Aorta (tissue), 5 donors: ENCODE results near the gene ACADM. TPM values are rescaled to one million over a fixed set of nuclear protein-coding genes. Genes with fewer than 3 reads are reported as not detected.
"Not testable (repeated sequence)": the region's sequence is repeated elsewhere in the genome, so short reads cannot be mapped to it uniquely, and the experiment has no call there.

ENCODE experiments used
- ATAC-seq: fragments of 200-7000 bp; cut with Tn5 transposase; one replicate; pipeline ENCODE4 v1.9.1; 2022; ENCODE audit warnings: moderate library complexity; ENCODE audit not compliant: low FRiP score
- DNase-seq, 2 donors: peaks; one replicate each; pipeline ENCODE4 v3.0.0-alpha.2; 2020
- H3K27ac ChIP-seq, 2 donors: one replicate each; pipeline ENCODE4 v1.5.1; 2013; ENCODE audit warnings: low read length in 2 of 2, mild to moderate bottlenecking in 2 of 2, moderate library complexity in 2 of 2, control low read depth in 1 of 2, inconsistent platforms in 1 of 2, low read depth in 1 of 2
- H3K27me3 ChIP-seq, 2 donors: one replicate each; pipeline ENCODE4 v1.6.1; 2013; ENCODE audit warnings: control low read depth in 1 of 2, low read length in 1 of 2, mild to moderate bottlenecking in 1 of 2, moderate library complexity in 1 of 2; ENCODE audit not compliant: insufficient read depth in 2 of 2, control insufficient read depth in 1 of 2
- H3K36me3 ChIP-seq, 2 donors: one replicate each; pipeline ENCODE4 v1.6.1; 2013; ENCODE audit warnings: control low read depth in 1 of 2, low read length in 1 of 2, mild to moderate bottlenecking in 1 of 2; ENCODE audit not compliant: insufficient read depth in 2 of 2, control insufficient read depth in 1 of 2
- H3K4me1 ChIP-seq, 2 donors: one replicate each; pipeline ENCODE4 v1.6.1; 2013; ENCODE audit warnings: low read length in 2 of 2, control low read depth in 1 of 2, mild to moderate bottlenecking in 1 of 2, moderate library complexity in 1 of 2; ENCODE audit not compliant: insufficient read depth in 2 of 2, control insufficient read depth in 1 of 2
- H3K4me3 ChIP-seq, 2 donors: one replicate each; pipeline ENCODE4 v1.5.1; 2013; ENCODE audit warnings: low read length in 2 of 2, control low read depth in 1 of 2, mild to moderate bottlenecking in 1 of 2
- H3K9me3 ChIP-seq: one replicate; pipeline ENCODE4 v1.6.1; 2013; ENCODE audit warnings: mild to moderate bottlenecking, low read length; ENCODE audit not compliant: control insufficient read depth
- WGBS, 2 donors: extraction: QIAGEN DNeasy Blood & Tissue Kit; methylation state at CpG; one replicate each; pipeline ENCODE4 v1.1.7; 2013; 5-methylcytosine and 5-hydroxymethylcytosine counted together
- intact Hi-C, 2 donors: fragments of 100-400 bp; cut with DNase I; formaldehyde crosslinking; loops; one replicate each; pipeline versions ENCODE4 v1.14.2 to v1.15.0; 2022
- long read RNA-seq, 2 donors: library from polyadenylated mRNA; unstranded; transcript quantifications; one replicate each; pipeline ENCODE4 v2.0.0, GENCODE V29; 2020 to 2021
- polyA plus RNA-seq, 2 donors: library from polyadenylated mRNA; stranded (reverse); fragments of 200-250 nt; gene quantifications; one replicate each; pipeline ENCODE4 v1.2.3, GENCODE V29; 2013
- total RNA-seq, 2 donors: library from RNA; stranded (reverse); fragmentation: NEBNext Ultra II Directional; extraction: Animal tissue kit (Norgen Biotek cat#: 25700); gene quantifications; one replicate each; pipeline ENCODE4 v1.2.1, GENCODE V29; 2021
- donor health status: healthy with polysubstance abuse.
- donor health status: Bipolar disorder and iron deficiency.
- donor health status: DM: no; HTN: no; CAD: no.
- donor health status: DM: no; HTN: no; CAD: no.
- donor health status: DM: yes; HTN: yes; CAD: no.

ACADM gene
- total RNA-seq (10 to 100 TPM; 39.8 to 41.1 TPM), polyA plus RNA-seq (10 to 100 TPM; 37.8 to 71.9 TPM)
- long read RNA-seq, donor 1, transcript ACADM-202 (12 exons, 2,619 nt): major isoform, 97 of 134 reads
- long read RNA-seq, donor 1, transcript ACADM-218 (11 exons, 2,535 nt): minor isoform, 17 of 134 reads
- long read RNA-seq, donor 1, partial matches to known transcripts: 10 of 134 reads
- long read RNA-seq, donor 1, other reads (novel, unspliced or antisense): 10 of 134 reads
- long read RNA-seq, donor 2, transcript ACADM-202 (12 exons, 2,619 nt): major isoform, 15 of 24 reads
- long read RNA-seq, donor 2, partial matches to known transcripts: 2 of 24 reads
- long read RNA-seq, donor 2, other reads (novel, unspliced or antisense): 5 of 24 reads

- H3K36me3 ChIP-seq: no peaks in the 10 kb centered on the region
- peak within 1 kb of the TSS; percentile 19 to 85 for H3K27ac ChIP-seq
- H3K27me3 ChIP-seq: no peaks in the 10 kb centered on the region
- intact Hi-C loops: loop anchor here (1.0 to 5.0 kb wide), 2 partner anchors 62 to 63 kb away; partner anchors contain the start of gene RABGGTB (in 2 of the 2)
- 0 to 1% methylated on average over 47 to 48 of the region's 48 CpGs for WGBS, 2 donors
- H3K4me1 ChIP-seq: peaks cover 0 to 2% of the 10 kb centered on the region in 2 donors
- ATAC-seq (peak; percentile 98), DNase-seq (peak; percentile 91 to 96)
- H3K4me3 ChIP-seq: peak within 1 kb of the TSS; percentile 56 to 62
- no peaks in the 10 kb centered on the region for H3K9me3 ChIP-seq
These were observed at the start of gene ACADM for GRCh38 chr1:75724472-75725022. Gene ACADM, plus strand, starts transcription at chr1:75724709. Its CDS starts 79 bp downstream, at chr1:75724788.

DNA sequence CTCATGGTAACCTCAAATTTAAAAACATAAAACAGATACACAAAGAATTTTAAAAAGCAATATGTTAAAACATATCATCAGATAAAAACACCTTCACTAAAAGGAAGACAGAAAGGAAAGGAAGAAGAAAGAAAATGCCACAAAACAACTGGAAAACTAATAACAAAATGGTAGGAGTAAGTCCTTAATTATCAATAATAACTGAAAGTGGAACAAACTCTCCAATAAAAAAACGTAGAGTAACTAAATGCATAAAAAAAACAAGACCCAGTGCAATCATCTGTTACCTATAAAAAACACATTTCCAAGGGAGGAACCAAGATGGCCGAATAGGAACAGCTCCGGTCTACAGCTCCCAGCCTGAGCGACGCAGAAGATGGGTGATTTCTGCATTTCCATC, 47.1 kb upstream of the ACADM start:
- DNase-seq: no peak
- intact Hi-C loops: no loop called here
- 79 to 84% methylated on average over 3 to 5 of the region's 5 CpGs for WGBS, 2 donors
- Histone ChIP-seq H3K4me3 (no peak overlapping the region), H3K27me3 (no peaks in the 10 kb centered on the region), H3K27ac (no peak overlapping the region), H3K36me3 (no peaks in the 10 kb centered on the region), H3K4me1 (no peaks in the 10 kb centered on the region), H3K9me3 (no peaks in the 10 kb centered on the region)
- ATAC-seq: no peak

GRCh38 chr1:75677964-75678363, 46.5 kb upstream of the ACADM start:
- H3K4me3 ChIP-seq, H3K27ac ChIP-seq, H3K9me3 ChIP-seq, ATAC-seq, H3K4me1 ChIP-seq, H3K36me3 ChIP-seq, intact Hi-C loops, DNase-seq, H3K27me3 ChIP-seq: not testable (repeated sequence)
- 62 to 66% methylated on average over 10 of the region's 10 CpGs for WGBS, 2 donors

DNA sequence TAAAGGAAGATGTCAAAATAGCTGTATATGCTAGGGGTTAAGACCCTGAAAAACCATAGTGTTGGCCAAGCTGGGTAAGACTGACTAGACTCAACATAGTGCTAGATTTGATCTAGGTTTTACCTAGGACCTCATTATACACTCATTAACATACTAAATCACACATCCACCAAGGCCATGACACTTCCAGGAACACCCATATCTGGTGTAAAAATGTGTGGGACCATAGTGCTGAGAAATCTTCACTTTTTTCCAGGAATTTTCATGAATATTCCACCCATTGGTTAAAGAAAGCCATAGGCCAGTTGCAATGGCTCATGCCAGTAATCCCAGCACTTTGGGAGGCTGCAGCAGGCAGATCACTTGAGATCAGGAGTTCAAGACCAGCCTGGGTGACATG, 34.0 kb upstream of the ACADM start:
- Histone ChIP-seq H3K4me1 (no peaks in the 10 kb centered on the region), H3K27ac (no peak overlapping the region), H3K4me3 (no peak overlapping the region), H3K36me3 (no peaks in the 10 kb centered on the region), H3K9me3 (no peaks in the 10 kb centered on the region), H3K27me3 (no peaks in the 10 kb centered on the region)
- ATAC-seq (no peak), DNase-seq (no peak)
- intact Hi-C loops: no loop called here

DNA sequence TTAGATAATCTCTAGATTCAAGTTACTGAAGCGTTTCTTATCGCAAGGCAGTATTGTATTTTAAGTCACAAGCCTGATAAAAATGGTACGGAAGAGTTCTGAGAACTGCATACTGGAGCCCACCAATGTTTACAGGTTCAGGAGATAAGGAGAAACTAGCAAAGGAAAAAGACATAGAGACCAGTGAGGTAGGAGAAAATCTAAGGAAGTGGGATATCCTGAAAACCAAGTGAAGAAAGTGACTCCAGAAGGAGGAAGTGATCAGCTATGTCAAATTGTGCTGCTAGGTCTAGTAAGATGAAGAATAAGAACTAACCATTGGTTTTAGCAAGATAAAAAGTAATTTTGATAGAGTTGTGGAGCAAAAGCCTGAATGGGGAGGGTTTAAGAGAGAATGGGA, 31.0 kb upstream of the ACADM start:
- Histone ChIP-seq H3K27me3 (no peaks in the 10 kb centered on the region), H3K9me3 (no peaks in the 10 kb centered on the region), H3K27ac (no peak overlapping the region), H3K36me3 (no peaks in the 10 kb centered on the region), H3K4me3 (no peak overlapping the region), H3K4me1 (no peaks in the 10 kb centered on the region)
- WGBS, 2 donors: 54 to 55% methylated on average over 3 of the region's 3 CpGs
- DNase-seq: no peak
- intact Hi-C loops: no loop called here
- no peak for ATAC-seq

- H3K27ac ChIP-seq: no peak overlapping the region
- WGBS, 2 donors: 64 to 73% methylated on average over 3 of the region's 3 CpGs
- ATAC-seq: no peak
- H3K4me3 ChIP-seq: no peak overlapping the region
- no peaks in the 10 kb centered on the region for H3K9me3 ChIP-seq
- H3K36me3 ChIP-seq: no peaks in the 10 kb centered on the region
- H3K4me1 ChIP-seq: no peaks in the 10 kb centered on the region
- no peaks in the 10 kb centered on the region for H3K27me3 ChIP-seq
- intact Hi-C loops: no loop called here
- no peak for DNase-seq
These were observed 28.5 kb upstream of the ACADM start for GRCh38 chr1:75696000-75696399.

GRCh38 chr1:75707191-75707590, 17.3 kb upstream of the ACADM start:
- WGBS, 2 donors: 15 to 16% methylated on average over 2 of the region's 2 CpGs
- H3K4me3 ChIP-seq: no peak overlapping the region
- DNase-seq (no peak), ATAC-seq (no peak)
- H3K4me1 ChIP-seq: peaks cover 0 to 5% of the 10 kb centered on the region in 2 donors
- no peak overlapping the region for H3K27ac ChIP-seq
- no peaks in the 10 kb centered on the region for H3K36me3 ChIP-seq
- intact Hi-C loops: no loop called here
- H3K27me3 ChIP-seq: no peaks in the 10 kb centered on the region
- H3K9me3 ChIP-seq: no peaks in the 10 kb centered on the region

DNA sequence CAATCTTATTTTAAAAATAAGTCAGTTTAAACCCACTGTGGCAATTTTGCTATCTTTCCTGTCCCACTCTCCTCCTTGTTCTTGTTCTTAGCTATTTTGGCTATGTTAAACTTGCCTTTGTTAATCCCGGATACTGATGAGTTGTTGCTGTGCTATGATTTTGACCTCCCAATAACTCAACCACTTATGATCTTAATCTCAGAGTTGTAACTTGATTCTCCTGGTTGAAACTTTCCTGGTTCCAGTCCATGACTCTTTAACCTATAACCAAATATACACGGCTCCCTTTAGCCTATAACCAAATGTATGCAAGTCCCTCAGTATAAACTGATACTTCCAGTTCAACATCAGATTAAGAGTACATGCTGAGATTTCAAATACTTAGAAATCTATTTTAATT, 15.6 kb upstream of the ACADM start:
- intact Hi-C loops: no loop called here

DNA sequence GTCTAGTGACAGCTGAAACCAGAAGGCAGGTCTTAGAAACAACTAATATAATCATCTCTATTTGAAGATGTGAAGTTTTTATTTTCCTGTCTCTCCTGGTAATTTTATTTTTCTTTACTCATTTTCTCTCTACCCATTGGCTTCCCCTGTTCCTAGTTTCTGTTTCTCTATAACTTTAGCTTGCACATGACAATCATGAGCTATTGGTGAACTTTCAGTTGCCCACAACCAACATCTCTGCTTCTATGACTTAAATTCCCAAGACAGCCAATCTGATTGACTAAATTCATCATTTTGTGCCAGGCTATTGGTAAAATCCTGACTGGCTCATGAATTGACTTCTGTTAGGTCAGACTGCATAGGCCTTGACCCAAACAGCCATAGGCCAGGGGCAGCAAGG, 13.7 kb upstream of the ACADM start:
- H3K36me3 ChIP-seq: no peaks in the 10 kb centered on the region
- DNase-seq (no peak), ATAC-seq (no peak)
- no peaks in the 10 kb centered on the region for H3K9me3 ChIP-seq
- H3K27ac ChIP-seq: no peak overlapping the region
- peaks cover 0 to 5% of the 10 kb centered on the region in 2 donors for H3K4me1 ChIP-seq
- H3K27me3 ChIP-seq: no peaks in the 10 kb centered on the region
- intact Hi-C loops: no loop called here
- no peak overlapping the region for H3K4me3 ChIP-seq

More for the DNA sequence above, 15.6 kb upstream of the ACADM start:
- H3K27me3 ChIP-seq: no peaks in the 10 kb centered on the region
- DNase-seq: no peak
- H3K36me3 ChIP-seq: no peaks in the 10 kb centered on the region
- no peak overlapping the region for H3K27ac ChIP-seq
- no peak for ATAC-seq
- peaks cover 0 to 5% of the 10 kb centered on the region in 2 donors for H3K4me1 ChIP-seq
- no peaks in the 10 kb centered on the region for H3K9me3 ChIP-seq
- no peak overlapping the region for H3K4me3 ChIP-seq
- 57 to 73% methylated on average over 2 of the region's 2 CpGs for WGBS, 2 donors
